ENCODE measurements around the gene CCDC127.
A peak's percentile ranks its signal among the peaks of the same experiment; 100 is the strongest.

Gene CCDC127

DNA sequence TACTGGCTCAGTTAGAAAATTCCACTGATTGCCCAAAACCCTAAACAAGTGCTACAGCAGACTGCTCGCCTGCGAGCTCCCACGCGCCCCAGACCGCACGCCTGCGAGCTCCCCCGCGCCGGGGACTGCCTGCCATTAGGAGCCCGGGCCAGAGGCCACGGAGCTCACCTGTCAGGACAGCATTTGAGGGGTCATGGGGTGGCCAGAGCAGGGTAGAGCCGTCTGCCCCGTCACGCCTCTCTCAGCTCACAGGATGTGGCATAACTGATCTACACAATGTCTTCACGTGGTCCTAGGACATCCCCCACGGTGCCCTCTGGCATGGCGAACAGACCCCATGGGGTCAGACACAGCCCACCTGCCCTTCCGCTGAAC, 55.8 kb downstream of the CCDC127 start:
- H3K27ac ChIP-seq (ENCODE audit: low read depth, low read length), result no peak overlapping the region
- H3K27me3 ChIP-seq (ENCODE audit: control insufficient read depth in 5 of 5, insufficient read depth in 4 of 5, low read length in 5 of 5), result peaks cover 0 to 17% (median 10%) of the 10 kb centered on the region in 5 donors
- H3K4me1 ChIP-seq (ENCODE audit: control insufficient read depth in 5 of 5, insufficient read depth in 5 of 5, low read length in 5 of 5), result peaks cover 0 to 3% (median 0%) of the 10 kb centered on the region in 5 donors

DNA sequence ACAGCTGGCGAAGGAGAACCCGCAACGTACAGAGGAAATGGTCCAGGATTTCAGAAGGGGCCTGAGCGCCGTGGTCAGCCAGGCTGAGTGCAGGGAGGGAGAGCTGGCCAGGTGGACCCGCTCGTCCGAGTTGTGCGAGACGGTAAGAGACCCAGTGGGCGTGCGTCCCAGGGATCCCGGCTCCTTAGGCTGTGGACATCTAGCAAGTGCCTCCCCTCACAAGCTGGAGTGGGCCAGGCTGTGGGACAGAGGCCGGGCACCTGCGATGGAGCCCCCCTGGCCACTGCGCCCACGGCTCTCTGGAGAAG, 56.2 kb downstream of the CCDC127 start:
- H3K27me3 ChIP-seq (ENCODE audit: control insufficient read depth in 5 of 5, insufficient read depth in 4 of 5, low read length in 5 of 5), result peaks cover 0 to 17% (median 10%) of the 10 kb centered on the region in 5 donors

More for the DNA sequence above, 55.8 kb downstream of the CCDC127 start:
- H3K36me3 ChIP-seq (ENCODE audit: control insufficient read depth in 5 of 5, insufficient read depth in 5 of 5, low read length in 5 of 5), result no peaks in the 10 kb centered on the region
- H3K9me3 ChIP-seq (ENCODE audit: control insufficient read depth in 5 of 5, low read length in 5 of 5), result no peaks in the 10 kb centered on the region
- H3K4me3 ChIP-seq (ENCODE audit: low read depth in 1 of 5, low read length in 5 of 5), result no peak overlapping the region
- no peak overlapping the region for H3K9ac ChIP-seq (ENCODE audit: low read length in 5 of 5)

DNA sequence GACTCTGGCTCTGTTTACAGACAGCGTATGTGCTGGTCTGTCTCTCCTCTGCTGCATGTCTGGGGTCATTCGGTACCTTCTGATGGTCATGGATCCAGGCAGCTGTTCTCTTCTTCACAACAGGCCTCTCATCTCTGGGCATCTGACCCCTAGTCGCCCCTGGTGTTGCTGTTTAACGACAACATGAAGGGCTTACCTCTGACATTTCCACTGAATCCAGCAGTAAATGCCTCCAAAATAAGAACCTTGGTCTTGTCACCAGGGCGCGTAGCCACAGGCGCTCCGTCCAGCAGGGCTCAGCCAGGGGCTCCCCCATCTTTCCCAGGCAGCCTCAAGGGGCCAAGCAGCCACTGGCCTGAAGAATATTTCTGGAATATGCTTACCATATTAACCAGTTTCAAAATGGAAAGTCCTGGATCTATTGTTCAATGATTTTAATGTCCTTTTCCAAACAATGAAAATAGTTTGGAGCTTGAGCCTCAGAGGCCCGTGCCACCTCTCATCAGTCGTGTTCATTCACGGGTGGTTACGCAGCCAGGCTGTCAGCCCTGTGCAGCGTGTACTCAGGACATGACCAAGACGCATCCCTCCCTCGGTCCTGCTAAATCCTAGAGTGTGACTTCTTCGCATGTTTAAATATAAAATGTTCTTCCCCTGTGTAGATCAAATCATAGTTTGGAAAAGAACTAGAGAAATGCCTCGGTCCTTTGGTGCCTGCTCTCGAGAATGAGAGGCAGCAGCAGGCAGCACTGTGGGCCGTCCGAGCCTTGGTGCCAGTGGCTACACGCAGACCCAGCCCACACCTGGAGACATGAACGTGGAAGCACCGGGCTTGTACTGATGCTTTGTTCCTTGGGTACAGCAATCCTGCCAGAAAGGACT, 56.8 kb downstream of the CCDC127 start:
- peaks cover 0 to 18% (median 10%) of the 10 kb centered on the region in 5 donors for H3K27me3 ChIP-seq (ENCODE audit: control insufficient read depth in 5 of 5, insufficient read depth in 4 of 5, low read length in 5 of 5)
- no peaks in the 10 kb centered on the region for H3K9me3 ChIP-seq (ENCODE audit: control insufficient read depth in 5 of 5, low read length in 5 of 5)
- H3K4me1 ChIP-seq (ENCODE audit: control insufficient read depth in 5 of 5, insufficient read depth in 5 of 5, low read length in 5 of 5), result peaks cover 0 to 3% (median 0%) of the 10 kb centered on the region in 5 donors
- H3K27ac ChIP-seq (ENCODE audit: low read depth, low read length), result no peak overlapping the region
- no peak overlapping the region for H3K9ac ChIP-seq (ENCODE audit: low read length in 5 of 5)
- H3K4me3 ChIP-seq (ENCODE audit: low read depth in 1 of 5, low read length in 5 of 5), result no peak overlapping the region
- no peaks in the 10 kb centered on the region for H3K36me3 ChIP-seq (ENCODE audit: control insufficient read depth in 5 of 5, insufficient read depth in 5 of 5, low read length in 5 of 5)

More for the DNA sequence above, 56.2 kb downstream of the CCDC127 start:
- no peaks in the 10 kb centered on the region for H3K36me3 ChIP-seq (ENCODE audit: control insufficient read depth in 5 of 5, insufficient read depth in 5 of 5, low read length in 5 of 5)
- H3K9ac ChIP-seq (ENCODE audit: low read length in 5 of 5), result no peak overlapping the region
- H3K9me3 ChIP-seq (ENCODE audit: control insufficient read depth in 5 of 5, low read length in 5 of 5), result no peaks in the 10 kb centered on the region
- H3K4me1 ChIP-seq (ENCODE audit: control insufficient read depth in 5 of 5, insufficient read depth in 5 of 5, low read length in 5 of 5), result peaks cover 0 to 3% (median 0%) of the 10 kb centered on the region in 5 donors
- no peak overlapping the region for H3K27ac ChIP-seq (ENCODE audit: low read depth, low read length)
- H3K4me3 ChIP-seq (ENCODE audit: low read depth in 1 of 5, low read length in 5 of 5), result no peak overlapping the region

DNA sequence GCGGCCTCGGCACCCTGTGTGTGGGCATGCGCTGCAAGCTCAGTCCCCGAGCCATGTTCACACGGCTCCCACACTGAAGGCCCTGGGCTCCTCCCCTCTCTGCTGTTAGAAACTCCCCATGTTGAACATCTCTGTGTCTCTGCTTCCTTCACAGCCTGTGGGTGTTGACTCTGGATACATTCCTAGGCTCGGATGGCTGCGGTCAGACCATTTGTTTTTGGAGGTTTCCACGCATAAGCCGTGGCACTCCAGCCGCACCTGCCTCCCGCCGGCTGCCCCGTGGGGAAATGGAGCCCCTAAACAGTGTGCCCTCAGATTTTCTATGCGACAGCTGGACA, 57.8 kb downstream of the CCDC127 start:
- H3K9me3 ChIP-seq (ENCODE audit: control insufficient read depth in 5 of 5, low read length in 5 of 5), result no peaks in the 10 kb centered on the region
- H3K9ac ChIP-seq (ENCODE audit: low read length in 5 of 5), result peak overlapping the region in 1 of 5 donors; percentile 52
- H3K36me3 ChIP-seq (ENCODE audit: control insufficient read depth in 5 of 5, insufficient read depth in 5 of 5, low read length in 5 of 5), result no peaks in the 10 kb centered on the region
- H3K27ac ChIP-seq (ENCODE audit: low read depth, low read length), result no peak overlapping the region
- H3K4me1 ChIP-seq (ENCODE audit: control insufficient read depth in 5 of 5, insufficient read depth in 5 of 5, low read length in 5 of 5), result peaks cover 0 to 3% (median 0%) of the 10 kb centered on the region in 5 donors
- peaks cover 0 to 18% (median 10%) of the 10 kb centered on the region in 5 donors for H3K27me3 ChIP-seq (ENCODE audit: control insufficient read depth in 5 of 5, insufficient read depth in 4 of 5, low read length in 5 of 5)
- H3K4me3 ChIP-seq (ENCODE audit: low read depth in 1 of 5, low read length in 5 of 5), result no peak overlapping the region

DNA sequence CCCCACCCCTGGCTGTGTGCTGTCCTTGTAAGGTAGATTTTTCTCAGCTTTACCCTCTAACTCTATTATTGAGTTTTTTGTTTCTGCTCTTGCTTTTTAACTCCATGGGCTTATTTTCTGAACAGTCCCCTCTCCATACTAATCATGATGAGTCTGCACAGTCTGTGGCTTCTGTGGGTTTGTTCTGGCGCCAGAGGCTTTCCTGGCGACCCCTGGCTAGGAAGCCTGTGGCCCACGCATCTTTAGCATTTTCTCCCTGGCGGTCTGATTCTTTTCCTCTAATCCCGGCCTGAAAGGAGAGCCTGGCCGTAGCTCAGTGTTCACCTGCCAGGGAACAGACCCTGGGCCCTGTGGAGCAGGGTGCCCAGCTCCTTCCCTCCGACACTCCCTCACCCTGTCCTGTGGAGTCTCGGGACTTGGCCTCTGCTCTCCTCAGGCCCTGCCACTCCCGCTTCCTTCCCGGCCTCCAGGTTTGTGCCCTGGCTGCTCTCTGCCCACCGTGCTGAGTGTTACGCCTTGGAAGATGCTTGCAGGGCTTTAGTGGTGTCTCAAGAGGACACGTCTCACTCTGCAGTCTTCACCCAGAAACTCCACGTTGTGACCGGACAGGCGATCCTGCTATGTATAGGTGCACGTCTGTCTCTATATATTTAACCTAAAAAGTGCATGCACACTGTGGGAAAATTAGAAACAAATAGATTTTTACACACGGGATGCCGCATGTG, 58.3 kb downstream of the CCDC127 start:
- peaks cover 0 to 18% (median 12%) of the 10 kb centered on the region in 5 donors for H3K27me3 ChIP-seq (ENCODE audit: control insufficient read depth in 5 of 5, insufficient read depth in 4 of 5, low read length in 5 of 5)

DNA sequence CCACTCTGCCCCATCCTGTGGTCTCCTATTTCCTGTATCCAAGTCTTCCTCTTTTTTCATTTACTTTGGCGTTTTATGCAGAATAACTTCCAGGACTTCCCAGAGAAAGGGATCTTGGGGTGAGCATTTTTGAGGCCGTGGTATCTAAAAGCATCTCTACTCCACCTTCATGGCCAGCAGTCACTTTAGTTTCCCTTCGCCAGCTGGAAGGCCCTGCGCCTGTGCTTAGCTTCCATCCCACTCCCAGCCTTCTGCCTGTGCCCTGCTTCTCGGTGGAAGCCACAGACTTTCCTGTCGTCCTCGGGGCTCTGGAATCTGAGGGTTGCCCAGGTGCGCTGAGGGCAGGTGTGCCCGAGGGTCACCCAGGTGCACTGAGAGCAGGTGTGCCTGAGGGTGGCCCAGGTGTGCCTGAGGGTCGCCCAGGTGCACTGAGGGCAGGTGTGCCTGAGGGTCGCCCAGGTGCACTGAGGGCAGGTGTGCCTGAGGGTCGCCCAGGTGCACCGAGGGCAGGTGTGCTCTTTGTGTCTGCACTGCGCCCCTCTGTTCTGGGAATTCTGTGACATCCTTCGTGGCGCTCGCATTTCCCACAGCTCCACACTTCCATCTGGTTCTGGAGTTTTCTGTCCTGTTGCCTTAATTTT, 59.0 kb downstream of the CCDC127 start:
- Histone ChIP-seq H3K27me3 (ENCODE audit: control insufficient read depth in 5 of 5, insufficient read depth in 4 of 5, low read length in 5 of 5) (peaks cover 0 to 18% (median 12%) of the 10 kb centered on the region in 5 donors), H3K36me3 (ENCODE audit: control insufficient read depth in 5 of 5, insufficient read depth in 5 of 5, low read length in 5 of 5) (no peaks in the 10 kb centered on the region), H3K4me3 (ENCODE audit: low read depth in 1 of 5, low read length in 5 of 5) (no peak overlapping the region), H3K9ac (ENCODE audit: low read length in 5 of 5) (no peak overlapping the region), H3K9me3 (ENCODE audit: control insufficient read depth in 5 of 5, low read length in 5 of 5) (no peaks in the 10 kb centered on the region), H3K4me1 (ENCODE audit: control insufficient read depth in 5 of 5, insufficient read depth in 5 of 5, low read length in 5 of 5) (peaks cover 0 to 3% (median 0%) of the 10 kb centered on the region in 5 donors), H3K27ac (ENCODE audit: low read depth, low read length) (no peak overlapping the region)

More for the DNA sequence above, 58.3 kb downstream of the CCDC127 start:
- Histone ChIP-seq H3K9me3 (ENCODE audit: control insufficient read depth in 5 of 5, low read length in 5 of 5) (no peaks in the 10 kb centered on the region), H3K27ac (ENCODE audit: low read depth, low read length) (no peak overlapping the region), H3K36me3 (ENCODE audit: control insufficient read depth in 5 of 5, insufficient read depth in 5 of 5, low read length in 5 of 5) (no peaks in the 10 kb centered on the region), H3K9ac (ENCODE audit: low read length in 5 of 5) (peak overlapping the region in 1 of 5 donors; percentile 52), H3K4me1 (ENCODE audit: control insufficient read depth in 5 of 5, insufficient read depth in 5 of 5, low read length in 5 of 5) (peaks cover 0 to 3% (median 0%) of the 10 kb centered on the region in 5 donors), H3K4me3 (ENCODE audit: low read depth in 1 of 5, low read length in 5 of 5) (no peak overlapping the region)

DNA sequence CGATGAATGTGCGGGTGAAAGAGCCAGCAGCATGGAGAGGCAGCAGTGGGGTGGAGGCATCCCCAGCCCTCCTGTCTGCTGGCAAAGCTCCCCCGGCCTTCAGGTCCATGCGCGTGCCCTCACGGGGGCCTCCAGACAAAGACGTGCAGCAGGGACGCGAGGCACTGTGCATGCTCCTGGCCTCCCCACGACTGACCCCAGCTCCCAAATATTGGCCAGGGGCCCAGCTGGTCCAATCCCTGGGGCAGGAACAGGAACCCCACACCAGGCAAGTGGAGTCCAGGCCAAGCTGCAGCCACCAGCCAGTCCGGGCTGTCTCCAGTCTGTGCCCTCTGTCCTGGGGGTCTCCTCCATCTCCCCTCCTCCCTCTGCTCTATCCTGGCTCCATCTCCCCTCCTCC, 60.2 kb downstream of the CCDC127 start:
- Histone ChIP-seq H3K4me3 (ENCODE audit: low read depth in 1 of 5, low read length in 5 of 5) (no peak overlapping the region), H3K27me3 (ENCODE audit: control insufficient read depth in 5 of 5, insufficient read depth in 4 of 5, low read length in 5 of 5) (peaks cover 0 to 18% (median 12%) of the 10 kb centered on the region in 5 donors), H3K36me3 (ENCODE audit: control insufficient read depth in 5 of 5, insufficient read depth in 5 of 5, low read length in 5 of 5) (no peaks in the 10 kb centered on the region), H3K9ac (ENCODE audit: low read length in 5 of 5) (no peak overlapping the region), H3K4me1 (ENCODE audit: control insufficient read depth in 5 of 5, insufficient read depth in 5 of 5, low read length in 5 of 5) (peaks cover 0 to 3% (median 0%) of the 10 kb centered on the region in 5 donors), H3K9me3 (ENCODE audit: control insufficient read depth in 5 of 5, low read length in 5 of 5) (no peaks in the 10 kb centered on the region), H3K27ac (ENCODE audit: low read depth, low read length) (no peak overlapping the region)

DNA sequence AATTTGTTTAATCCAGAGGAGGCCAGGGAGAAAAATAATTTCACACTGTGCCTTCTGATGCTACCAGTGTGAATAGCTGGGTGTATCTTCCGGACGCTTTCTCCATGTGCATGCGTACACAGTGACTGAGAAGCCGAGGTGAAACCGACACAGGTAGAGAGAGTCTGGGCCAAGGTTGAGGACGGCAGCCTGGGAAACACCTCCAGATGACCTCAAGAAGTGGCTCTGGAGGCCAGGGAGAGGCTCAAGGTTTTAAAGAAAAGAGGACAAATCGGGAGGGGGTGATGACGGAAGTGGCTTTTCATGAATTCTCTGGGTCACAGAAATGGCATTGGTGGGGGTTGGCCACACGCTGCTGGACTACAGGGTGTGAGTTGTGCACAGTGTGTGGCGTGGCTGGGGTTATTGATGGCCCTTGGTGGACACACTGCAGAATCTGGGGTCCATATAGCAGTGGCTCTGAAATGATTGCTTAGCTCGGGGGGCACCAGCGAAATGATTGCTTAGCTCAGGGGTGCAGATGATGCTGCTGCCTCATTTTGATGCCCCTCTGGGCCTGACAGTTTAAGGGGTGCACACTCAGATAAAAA, 60.7 kb downstream of the CCDC127 start:
- peaks cover 0 to 3% (median 0%) of the 10 kb centered on the region in 5 donors for H3K4me1 ChIP-seq (ENCODE audit: control insufficient read depth in 5 of 5, insufficient read depth in 5 of 5, low read length in 5 of 5)
- H3K27ac ChIP-seq (ENCODE audit: low read depth, low read length), result no peak overlapping the region
- no peak overlapping the region for H3K9ac ChIP-seq (ENCODE audit: low read length in 5 of 5)
- H3K4me3 ChIP-seq (ENCODE audit: low read depth in 1 of 5, low read length in 5 of 5), result no peak overlapping the region
- H3K27me3 ChIP-seq (ENCODE audit: control insufficient read depth in 5 of 5, insufficient read depth in 4 of 5, low read length in 5 of 5), result peaks cover 0 to 18% (median 12%) of the 10 kb centered on the region in 5 donors
- H3K36me3 ChIP-seq (ENCODE audit: control insufficient read depth in 5 of 5, insufficient read depth in 5 of 5, low read length in 5 of 5), result no peaks in the 10 kb centered on the region
- no peaks in the 10 kb centered on the region for H3K9me3 ChIP-seq (ENCODE audit: control insufficient read depth in 5 of 5, low read length in 5 of 5)

DNA sequence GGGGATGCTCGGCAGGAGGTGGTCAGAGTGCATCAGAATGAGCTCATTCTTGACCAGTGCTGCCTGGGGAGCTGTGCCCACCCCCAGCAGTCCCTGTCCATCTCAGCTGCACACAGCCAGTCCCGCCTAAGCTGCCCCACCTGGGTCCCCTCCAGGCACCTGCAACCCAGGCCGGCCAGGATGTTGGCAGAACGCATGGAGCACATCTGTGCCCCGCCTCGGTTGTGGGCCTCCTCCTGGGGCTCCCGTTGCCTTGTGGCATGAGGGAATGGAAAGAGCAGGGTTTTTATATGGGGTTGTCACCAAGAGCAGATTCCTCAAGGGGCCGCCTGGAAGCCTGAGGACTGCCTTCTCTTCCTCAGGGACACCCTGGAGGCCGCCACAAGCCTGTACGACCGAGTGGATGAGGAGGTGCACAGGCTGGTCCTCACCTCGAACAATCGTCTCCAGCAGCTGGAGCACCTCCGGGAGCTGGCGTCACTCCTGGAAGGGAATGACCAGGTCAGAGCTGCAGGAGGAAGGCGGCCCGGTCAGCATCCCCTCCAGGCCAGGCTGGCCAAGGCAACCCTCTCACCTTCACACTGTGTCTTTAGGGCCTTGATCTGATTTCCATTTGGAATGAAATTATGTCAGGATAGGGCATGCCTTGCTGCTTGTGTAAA, 61.4 kb downstream of the CCDC127 start:
- Histone ChIP-seq H3K9ac (ENCODE audit: low read length in 5 of 5) (no peak overlapping the region), H3K36me3 (ENCODE audit: control insufficient read depth in 5 of 5, insufficient read depth in 5 of 5, low read length in 5 of 5) (no peaks in the 10 kb centered on the region), H3K9me3 (ENCODE audit: control insufficient read depth in 5 of 5, low read length in 5 of 5) (no peaks in the 10 kb centered on the region), H3K4me3 (ENCODE audit: low read depth in 1 of 5, low read length in 5 of 5) (no peak overlapping the region), H3K4me1 (ENCODE audit: control insufficient read depth in 5 of 5, insufficient read depth in 5 of 5, low read length in 5 of 5) (peaks cover 0 to 3% (median 0%) of the 10 kb centered on the region in 5 donors), H3K27me3 (ENCODE audit: control insufficient read depth in 5 of 5, insufficient read depth in 4 of 5, low read length in 5 of 5) (peaks cover 0 to 15% (median 12%) of the 10 kb centered on the region in 5 donors), H3K27ac (ENCODE audit: low read depth, low read length) (no peak overlapping the region)

All from subcutaneous abdominal adipose tissue (tissue), 5 donors.